CD4-positive, alpha-beta T cell (primary cell): ENCODE results near the gene KIF15. TPM values are rescaled to one million over a fixed set of nuclear protein-coding genes. Genes with fewer than 3 reads are reported as not detected.

Source experiments
- ATAC-seq: fragments of 200-7000 bp; cut with Tn5 transposase; one replicate; pipeline ENCODE4 v1.10.0; 2022; ENCODE audit warnings: mild to moderate bottlenecking; ENCODE audit not compliant: poor library complexity
- CTCF ChIA-PET: fragments of 350-600 bp; sonication (Branson Sonifier 250); formaldehyde crosslinking; loops from one replicate; lab custom pipeline; 2021; ENCODE audit warnings: antibody characterized with exemption, inconsistent platforms; lab: Charles Lee
- POLR2A ChIA-PET: fragments of 350-600 bp; sonication (Branson Sonifier 250); formaldehyde crosslinking; loops from one replicate; lab custom pipeline; 2021; ENCODE audit warnings: antibody characterized with exemption, inconsistent platforms; lab: Charles Lee
- DNase-seq, 14 experiments: peaks; one replicate each; pipeline ENCODE4 v3.0.0-alpha.2; 2013 to 2020; ENCODE audit warnings: mixed read lengths in 2 of 14
- H3K27ac ChIP-seq, 2 donors: one replicate each; pipeline versions ENCODE4 v1.5.1 to v1.7.0; 2013; ENCODE audit warnings: low read length in 2 of 2, low read depth in 1 of 2, mild to moderate bottlenecking in 1 of 2
- H3K27me3 ChIP-seq, 2 experiments: 1 replicate in 1 of 2; 2 replicates in 1 of 2; pipeline versions ENCODE4 v1.6.1 to v1.7.0; 2013; ENCODE audit warnings: low read length in 2 of 2, control low read depth in 1 of 2, mild to moderate bottlenecking in 1 of 2, moderate library complexity in 1 of 2; ENCODE audit not compliant: insufficient read depth in 2 of 2, control insufficient read depth in 1 of 2
- H3K36me3 ChIP-seq: one replicate; pipeline ENCODE4 v1.6.1; 2013; ENCODE audit warnings: low read length, control low read depth; ENCODE audit not compliant: insufficient read depth
- H3K4me1 ChIP-seq: one replicate; pipeline ENCODE4 v1.6.1; 2013; ENCODE audit warnings: low read length, control low read depth; ENCODE audit not compliant: insufficient read depth
- H3K4me3 ChIP-seq: one replicate; pipeline ENCODE4 v1.5.1; 2013; ENCODE audit warnings: mild to moderate bottlenecking, low read length, moderate library complexity
- H3K9me3 ChIP-seq, 2 experiments: 1 replicate in 1 of 2; 2 replicates in 1 of 2; pipeline versions ENCODE4 v1.6.1 to v1.7.0; 2013; ENCODE audit warnings: low read length in 2 of 2, mild to moderate bottlenecking in 2 of 2, control low read depth in 1 of 2, moderate library complexity in 1 of 2; ENCODE audit not compliant: control insufficient read depth in 1 of 2, insufficient read depth in 1 of 2
- H3K27ac Mint-ChIP-seq: one replicate; pipeline ENCODE4 v1.8.0; 2020; ENCODE audit warnings: mixed read lengths
- H3K27me3 Mint-ChIP-seq: one replicate; pipeline ENCODE4 v1.8.0; 2021; ENCODE audit warnings: mixed read lengths
- H3K36me3 Mint-ChIP-seq: one replicate; pipeline ENCODE4 v1.8.0; 2021; ENCODE audit warnings: low read depth, mixed read lengths
- H3K4me1 Mint-ChIP-seq: one replicate; pipeline ENCODE4 v1.8.0; 2021; ENCODE audit warnings: low read depth, mixed read lengths
- H3K4me3 Mint-ChIP-seq: one replicate; pipeline ENCODE4 v1.8.0; 2020; ENCODE audit warnings: mild to moderate bottlenecking, mixed read lengths
- H3K9me3 Mint-ChIP-seq: one replicate; pipeline ENCODE4 v1.8.0; 2020; ENCODE audit warnings: mixed read lengths
- intact Hi-C, 2 experiments: fragments of 100-400 bp; cut with DNase I in 1 of 2; cut with micrococcal nuclease in 1 of 2; formaldehyde crosslinking; loops; one replicate each; pipeline versions ENCODE4 v1.15.1 to v1.9.0; 2023 to 2025; cut with DNase I, micrococcal nuclease
- total RNA-seq, 174 experiments: library from RNA in 2 of 174; stranded (reverse) in 2 of 174; gene quantifications; one replicate each; pipeline ENCODE4 v1.2.3 and lab custom pipeline; 2021 to 2026
- TF ChIP-seq, protein P1 (sequence below): fragments of 200-600 bp; IDR thresholded peaks from one replicate; pipeline ENCODE4 v1.8.0; 2022; ENCODE audit warnings: antibody characterized with exemption, mild to moderate bottlenecking

The KIF15 gene
- total RNA-seq, 2 experiments from 2014 or later = 0.08 to 0.11 TPM

GRCh38 chr3:44899683-44900367 is 138.2 kb downstream of the KIF15 start:
- Histone ChIP-seq H3K36me3 (no peaks in the 10 kb centered on the region), H3K4me1 (no peaks in the 10 kb centered on the region), H3K9me3 (no peaks in the 10 kb centered on the region), H3K27ac (no peak overlapping the region), H3K27me3 (peaks cover 0 to 7% of the 10 kb centered on the region in 2 experiments), H3K4me3 (no peak overlapping the region)
- TF ChIP-seq, protein P1, sequence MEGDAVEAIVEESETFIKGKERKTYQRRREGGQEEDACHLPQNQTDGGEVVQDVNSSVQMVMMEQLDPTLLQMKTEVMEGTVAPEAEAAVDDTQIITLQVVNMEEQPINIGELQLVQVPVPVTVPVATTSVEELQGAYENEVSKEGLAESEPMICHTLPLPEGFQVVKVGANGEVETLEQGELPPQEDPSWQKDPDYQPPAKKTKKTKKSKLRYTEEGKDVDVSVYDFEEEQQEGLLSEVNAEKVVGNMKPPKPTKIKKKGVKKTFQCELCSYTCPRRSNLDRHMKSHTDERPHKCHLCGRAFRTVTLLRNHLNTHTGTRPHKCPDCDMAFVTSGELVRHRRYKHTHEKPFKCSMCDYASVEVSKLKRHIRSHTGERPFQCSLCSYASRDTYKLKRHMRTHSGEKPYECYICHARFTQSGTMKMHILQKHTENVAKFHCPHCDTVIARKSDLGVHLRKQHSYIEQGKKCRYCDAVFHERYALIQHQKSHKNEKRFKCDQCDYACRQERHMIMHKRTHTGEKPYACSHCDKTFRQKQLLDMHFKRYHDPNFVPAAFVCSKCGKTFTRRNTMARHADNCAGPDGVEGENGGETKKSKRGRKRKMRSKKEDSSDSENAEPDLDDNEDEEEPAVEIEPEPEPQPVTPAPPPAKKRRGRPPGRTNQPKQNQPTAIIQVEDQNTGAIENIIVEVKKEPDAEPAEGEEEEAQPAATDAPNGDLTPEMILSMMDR = no peak
- Mint-ChIP-seq H3K9me3 (no peaks in the 10 kb centered on the region), H3K27me3 (peaks cover 18% of the 10 kb centered on the region), H3K27ac (no peak overlapping the region), H3K36me3 (no peaks in the 10 kb centered on the region), H3K4me1 (no peaks in the 10 kb centered on the region), H3K4me3 (no peak overlapping the region)
- ChIA-PET POLR2A (no interaction called here), CTCF (no interaction called here)
- DNase-seq = no peak
- no peak for ATAC-seq
- intact Hi-C loops = no loop called here

DNA sequence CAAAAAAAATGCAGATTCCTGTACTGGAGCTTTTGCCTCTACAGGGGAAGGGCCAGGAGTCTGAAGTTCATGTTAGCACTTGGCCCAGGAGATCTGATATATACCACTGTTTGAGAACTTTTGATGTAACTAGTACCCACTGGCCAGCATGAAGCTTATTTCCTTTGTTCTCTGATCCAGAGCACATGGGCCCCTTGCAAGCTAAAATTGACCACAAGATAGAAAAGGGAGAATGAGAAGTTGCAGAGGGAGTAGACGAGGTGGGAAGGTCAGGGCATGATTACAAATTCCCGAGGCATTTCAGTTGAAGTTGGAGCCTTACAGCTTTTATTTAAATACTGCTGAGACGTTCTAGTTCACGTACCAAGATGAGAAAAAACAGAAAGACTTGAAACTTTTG is 141.0 kb downstream of the KIF15 start:
- Mint-ChIP-seq H3K36me3 (no peaks in the 10 kb centered on the region), H3K27me3 (peaks cover 22% of the 10 kb centered on the region), H3K4me1 (no peaks in the 10 kb centered on the region), H3K9me3 (no peaks in the 10 kb centered on the region), H3K27ac (no peak overlapping the region), H3K4me3 (no peak overlapping the region)
- no peaks in the 10 kb centered on the region for H3K9me3 ChIP-seq
- peaks cover 0 to 7% of the 10 kb centered on the region in 2 experiments for H3K27me3 ChIP-seq
- H3K36me3 ChIP-seq = no peaks in the 10 kb centered on the region
- ChIA-PET CTCF (no interaction called here), POLR2A (no interaction called here)
- H3K27ac ChIP-seq = no peak overlapping the region
- ATAC-seq (no peak), DNase-seq (no peak)
- H3K4me3 ChIP-seq = no peak overlapping the region
- TF ChIP-seq, protein P1 = no peak
- no peaks in the 10 kb centered on the region for H3K4me1 ChIP-seq
- intact Hi-C loops = no loop called here

Other genes with a start within 250 kb of the KIF15 start
- under 1 TPM; 0.20 to 0.49 TPM for gene ZKSCAN7, start 206.6 kb upstream of the KIF15 start, total RNA-seq
- under 1 TPM; 0.03 to 0.05 TPM for gene ZNF660, start 176.8 kb upstream of the KIF15 start, total RNA-seq
- 1 to 10 TPM; 3.2 to 3.5 TPM for gene ZNF197, start 136.8 kb upstream of the KIF15 start, total RNA-seq
- under 1 TPM; 0.52 to 0.59 TPM for gene ZNF35, start 113.1 kb upstream of the KIF15 start, total RNA-seq
- gene ZNF502, start 49.1 kb upstream of the KIF15 start, total RNA-seq = 1 to 10 TPM; 1.9 to 2.7 TPM
- gene ZNF501, start 32.2 kb upstream of the KIF15 start, total RNA-seq = under 1 TPM; 0.22 to 0.47 TPM
- 10 to 100 TPM; 24.4 to 31.7 TPM for gene KIAA1143, start 175 bp upstream of the KIF15 start, total RNA-seq
- gene TMEM42, start 100.1 kb downstream of the KIF15 start, total RNA-seq = 1 to 10 TPM; 6.8 to 8.0 TPM
- not detected for gene TGM4, start 112.8 kb downstream of the KIF15 start, total RNA-seq
- 10 to 100 TPM; 34.4 to 34.6 TPM for gene ZDHHC3, start 214.4 kb downstream of the KIF15 start, total RNA-seq
- gene EXOSC7, start 214.4 kb downstream of the KIF15 start, total RNA-seq = 10 to 100 TPM; 28.1 to 28.4 TPM